ENCODE data around the gene CACNA2D2.
A peak's percentile ranks its signal among the peaks of the same experiment; 100 is the strongest.

CACNA2D2 gene

GRCh38 chr3:50502225-50502583 lies 1.2 kb downstream of the CACNA2D2 start:
- DNase-seq (ENCODE audit: low read depth, low spot score): no peak

- DNase-seq (ENCODE audit: low read depth, low spot score): no peak
These were observed 7.6 kb downstream of the CACNA2D2 start for GRCh38 chr3:50495609-50496423.

- no peak for DNase-seq (ENCODE audit: low read depth, low spot score)
These were observed 9.3 kb downstream of the CACNA2D2 start for GRCh38 chr3:50494126-50494525.

- no peak for DNase-seq (ENCODE audit: low read depth, low spot score)
These were observed 9.8 kb downstream of the CACNA2D2 start for GRCh38 chr3:50493623-50494022.

- no peak for DNase-seq (ENCODE audit: low read depth, low spot score)
These were observed 10.3 kb downstream of the CACNA2D2 start for GRCh38 chr3:50493086-50493485.

- DNase-seq (ENCODE audit: low read depth, low spot score): no peak
These were observed 12.4 kb downstream of the CACNA2D2 start for GRCh38 chr3:50491023-50491422.

GRCh38 chr3:50490424-50490823 lies 13.0 kb downstream of the CACNA2D2 start:
- DNase-seq (ENCODE audit: low read depth, low spot score): no peak

GRCh38 chr3:50487181-50487580 lies 16.3 kb downstream of the CACNA2D2 start:
- no peak for DNase-seq (ENCODE audit: low read depth, low spot score)

- no peak for DNase-seq (ENCODE audit: low read depth, low spot score)
These were observed 17.1 kb downstream of the CACNA2D2 start for GRCh38 chr3:50486219-50486888.

GRCh38 chr3:50484722-50485121 lies 18.7 kb downstream of the CACNA2D2 start:
- DNase-seq (ENCODE audit: low read depth, low spot score): no peak

- DNase-seq (ENCODE audit: low read depth, low spot score): no peak
These were observed 20.1 kb downstream of the CACNA2D2 start for GRCh38 chr3:50483374-50483773.

GRCh38 chr3:50481992-50482391 lies 21.4 kb downstream of the CACNA2D2 start:
- peak; percentile 41 for DNase-seq (ENCODE audit: low read depth, low spot score)

- DNase-seq (ENCODE audit: low read depth, low spot score): no peak
These were observed 23.0 kb downstream of the CACNA2D2 start for GRCh38 chr3:50480471-50480870.

GRCh38 chr3:50479523-50479922 lies 23.9 kb downstream of the CACNA2D2 start:
- no peak for DNase-seq (ENCODE audit: low read depth, low spot score)

GRCh38 chr3:50478671-50479260 lies 24.7 kb downstream of the CACNA2D2 start:
- no peak for DNase-seq (ENCODE audit: low read depth, low spot score)

GRCh38 chr3:50478051-50478450 lies 25.4 kb downstream of the CACNA2D2 start:
- DNase-seq (ENCODE audit: low read depth, low spot score): no peak

GRCh38 chr3:50475348-50475747 lies 28.1 kb downstream of the CACNA2D2 start:
- no peak for DNase-seq (ENCODE audit: low read depth, low spot score)

GRCh38 chr3:50474717-50475116 lies 28.7 kb downstream of the CACNA2D2 start:
- DNase-seq (ENCODE audit: low read depth, low spot score): no peak

- no peak for DNase-seq (ENCODE audit: low read depth, low spot score)
These were observed 29.7 kb downstream of the CACNA2D2 start for GRCh38 chr3:50473768-50474167.

- no peak for DNase-seq (ENCODE audit: low read depth, low spot score)
These were observed 30.5 kb downstream of the CACNA2D2 start for GRCh38 chr3:50472958-50473357.

GRCh38 chr3:50470658-50471057 lies 32.8 kb downstream of the CACNA2D2 start:
- DNase-seq (ENCODE audit: low read depth, low spot score): no peak

- DNase-seq (ENCODE audit: low read depth, low spot score): peak; percentile 35
These were observed 35.5 kb downstream of the CACNA2D2 start for GRCh38 chr3:50467919-50468318.

GRCh38 chr3:50466177-50466576 lies 37.3 kb downstream of the CACNA2D2 start:
- no peak for DNase-seq (ENCODE audit: low read depth, low spot score)
